GM18498 (cell line): ENCODE data around the gene SNRNP48.

Experiments used
- ATAC-seq: cut with Tn5 transposase; IDR thresholded peaks from one replicate; pipeline ENCODE4 v1.9.1; 2021; ENCODE audit warnings: mild to moderate bottlenecking, moderate library complexity; ENCODE audit not compliant: unreplicated experiment

SNRNP48 gene

DNA sequence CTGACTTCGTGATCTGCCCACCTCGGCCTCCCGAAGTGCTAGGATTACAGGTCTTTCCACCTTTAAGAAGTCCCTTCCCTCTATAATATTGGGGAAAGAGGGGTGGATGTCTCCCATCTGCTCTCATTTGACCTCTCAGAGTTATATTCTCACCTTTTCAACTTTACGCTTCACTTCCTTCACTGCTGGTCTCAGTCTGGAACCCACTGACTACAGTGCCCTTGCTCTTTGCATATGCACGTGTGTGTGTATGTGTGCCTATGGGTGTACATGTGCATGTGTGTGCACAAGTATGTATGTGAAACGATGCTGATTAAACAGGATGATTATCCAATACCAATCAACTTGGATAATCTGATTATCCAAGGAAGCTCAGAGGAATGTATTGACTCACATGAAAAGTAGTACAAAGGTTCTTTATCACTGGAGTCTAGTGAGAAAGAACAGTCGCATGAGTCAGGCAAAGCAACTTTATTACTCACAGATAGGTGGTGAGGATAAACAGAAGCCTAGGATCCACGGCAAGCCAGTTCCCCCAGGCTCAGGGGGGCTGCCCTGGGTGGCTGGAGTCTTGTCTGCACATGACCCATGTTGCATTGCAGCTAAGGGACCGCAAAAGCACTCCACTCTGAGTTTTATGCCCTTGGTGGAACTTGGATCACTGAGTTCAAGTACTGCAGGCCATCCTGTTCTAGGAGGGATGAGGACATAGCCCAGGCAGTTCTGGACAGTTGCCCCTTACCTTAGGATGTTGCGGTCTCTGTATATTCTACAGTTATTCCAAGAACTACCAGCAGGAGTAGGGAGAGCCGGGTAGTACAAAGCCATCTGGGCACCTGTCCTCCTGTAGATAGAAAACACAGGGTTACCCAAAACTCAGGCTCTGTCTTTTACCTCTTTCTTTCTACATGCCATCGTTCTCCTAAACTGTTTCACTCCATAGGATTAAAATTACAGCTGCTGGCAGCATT is 50.9 kb downstream of the SNRNP48 start:
- ATAC-seq: no peak

- ATAC-seq: no peak
Observed at GRCh38 chr6:7642791-7643190, 52.8 kb downstream of the SNRNP48 start.

- ATAC-seq: no peak
Observed at GRCh38 chr6:7644417-7644816, 54.4 kb downstream of the SNRNP48 start.

DNA sequence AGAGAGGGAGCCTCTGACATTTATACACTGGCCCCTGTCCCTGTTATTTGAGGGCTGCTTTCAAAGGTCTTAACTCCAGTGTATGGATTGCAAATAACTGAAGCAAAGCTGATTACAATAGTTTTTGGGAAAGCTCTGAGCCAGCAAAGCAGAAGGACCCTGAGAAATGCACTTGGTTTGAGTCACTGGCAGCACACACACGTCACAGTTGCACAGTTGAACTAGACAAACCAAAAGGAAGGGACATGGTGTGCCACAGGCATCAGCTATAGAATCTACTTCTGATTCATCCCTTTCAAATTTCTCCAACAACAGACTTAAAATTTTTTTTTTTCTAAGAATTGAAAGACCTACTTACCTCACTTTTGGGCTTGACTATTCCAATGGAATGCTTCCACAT is 56.4 kb downstream of the SNRNP48 start:
- no peak for ATAC-seq

DNA sequence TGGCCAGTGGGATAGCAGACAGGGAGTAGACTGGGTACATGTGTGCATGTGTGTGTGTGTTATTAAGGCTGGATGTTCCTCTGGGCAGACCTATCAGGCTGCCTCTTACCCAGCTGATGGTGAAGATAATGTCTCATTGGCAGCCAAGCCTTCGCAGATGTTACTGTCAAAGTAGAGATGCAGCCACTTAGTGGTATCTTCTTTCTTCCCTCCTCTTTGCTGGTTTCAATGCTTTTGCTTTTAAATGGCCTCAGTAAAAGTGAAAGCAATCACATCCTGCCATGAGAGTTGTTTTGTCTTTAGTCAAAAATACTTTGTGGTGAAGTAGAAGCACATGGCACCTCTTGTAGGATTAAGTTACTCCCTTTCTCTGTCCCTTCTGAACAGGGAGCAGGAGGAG is 57.5 kb downstream of the SNRNP48 start:
- ATAC-seq: peak; percentile 69

GRCh38 chr6:7649037-7649810 is 59.2 kb downstream of the SNRNP48 start:
- peak; percentile 68 for ATAC-seq

- ATAC-seq: no peak
Observed at GRCh38 chr6:7650878-7651277, 60.9 kb downstream of the SNRNP48 start.

DNA sequence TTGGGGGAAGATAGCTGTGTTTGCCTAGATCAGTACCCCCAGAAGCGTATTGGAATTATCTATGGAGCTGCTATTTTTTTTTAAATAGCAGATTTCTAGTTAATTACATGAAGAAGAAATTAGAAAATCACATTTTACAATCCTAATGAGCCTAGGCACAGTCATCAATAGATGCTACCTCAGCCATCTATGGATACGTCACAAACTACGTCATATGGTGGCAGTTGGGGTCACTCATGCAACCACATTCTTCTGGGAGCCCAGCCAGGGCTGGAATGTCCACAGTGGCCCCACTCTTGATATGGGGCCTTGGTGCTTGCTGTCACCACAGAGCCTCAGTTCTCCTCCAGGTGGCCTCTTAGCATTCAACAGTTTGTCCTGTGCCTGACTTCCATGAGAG is 63.0 kb downstream of the SNRNP48 start:
- ATAC-seq: no peak

- ATAC-seq: no peak
Observed at GRCh38 chr6:7656355-7656754, 66.4 kb downstream of the SNRNP48 start.

DNA sequence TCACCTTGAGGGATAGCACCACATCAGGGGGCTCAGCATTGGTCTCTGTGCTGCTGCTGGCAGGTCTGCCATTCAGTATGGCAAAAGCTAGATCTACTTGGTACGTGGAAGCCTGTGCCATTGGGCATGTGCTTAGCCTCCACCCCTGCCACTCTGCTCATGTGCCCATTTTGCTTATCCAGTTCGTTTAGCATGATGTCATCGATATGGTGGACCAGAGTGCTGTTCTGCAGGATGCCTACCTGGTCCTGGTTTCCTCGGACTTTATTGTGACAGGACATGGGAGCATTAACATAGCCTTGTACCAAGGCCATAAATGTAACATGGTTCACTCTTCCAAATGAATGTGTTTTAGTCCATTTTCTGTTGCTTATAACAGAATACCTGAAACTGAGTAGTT is 68.5 kb downstream of the SNRNP48 start:
- ATAC-seq: no peak

DNA sequence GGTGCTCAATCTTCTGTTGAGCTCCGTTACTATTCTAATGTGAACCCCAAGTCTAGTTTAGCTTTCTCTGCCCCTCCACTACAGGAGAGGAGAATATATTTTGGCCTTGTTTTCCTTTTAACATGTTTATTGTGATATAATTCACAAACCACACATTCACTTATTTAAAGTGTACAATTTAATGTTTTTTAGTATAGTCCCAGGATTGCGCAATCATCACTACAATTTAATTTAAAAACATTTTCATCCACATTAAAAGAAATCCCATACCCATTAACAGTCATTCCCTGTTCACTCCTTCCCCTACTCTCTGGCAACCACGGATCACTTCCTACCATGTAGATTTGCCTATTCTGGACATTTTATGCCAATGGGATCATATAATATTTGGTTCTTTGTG is 71.4 kb downstream of the SNRNP48 start:
- ATAC-seq: no peak
